GM21786 (cell line): ENCODE measurements around the gene IFFO2.
A peak's percentile ranks its signal among the peaks of the same experiment; 100 is the strongest.

Experiments
- ATAC-seq: cut with Tn5 transposase; IDR thresholded peaks from one replicate; pipeline ENCODE4 v1.9.1; 2021; ENCODE audit not compliant: unreplicated experiment

The IFFO2 gene

DNA sequence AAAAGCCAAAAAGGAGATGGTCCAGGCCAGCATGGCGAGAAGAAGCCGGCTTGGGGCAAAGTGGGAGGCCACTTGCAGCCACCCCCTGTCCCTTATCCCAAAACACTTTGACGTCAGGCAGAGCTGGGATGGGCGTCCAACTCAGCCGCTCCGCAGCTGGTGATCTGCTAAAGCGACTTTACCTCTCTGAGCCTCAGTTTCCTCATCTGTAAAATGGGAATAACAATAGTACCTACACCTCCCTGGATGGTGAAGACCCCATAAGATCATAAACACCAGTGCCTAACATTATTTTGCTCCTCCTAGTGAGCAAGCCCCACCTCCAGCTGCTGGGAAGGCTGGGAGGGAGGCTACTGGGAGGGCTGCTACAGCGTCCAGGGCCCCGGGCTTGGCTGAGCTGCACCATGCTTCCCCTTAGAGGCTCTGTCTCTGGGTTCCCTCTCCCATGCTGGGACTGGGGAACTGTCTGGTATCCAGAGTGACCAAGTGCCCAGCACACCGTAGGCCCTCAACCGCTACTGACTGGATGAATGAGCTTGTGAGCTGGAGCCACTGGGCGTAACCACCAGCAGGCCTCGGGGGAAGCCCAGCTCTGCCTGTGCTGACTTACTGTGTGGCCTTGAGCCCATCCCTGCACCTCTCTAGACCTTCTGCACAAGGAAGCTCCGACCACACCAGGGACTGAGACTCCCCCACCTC is 18.3 kb downstream of the IFFO2 start:
- ATAC-seq: no peak

DNA sequence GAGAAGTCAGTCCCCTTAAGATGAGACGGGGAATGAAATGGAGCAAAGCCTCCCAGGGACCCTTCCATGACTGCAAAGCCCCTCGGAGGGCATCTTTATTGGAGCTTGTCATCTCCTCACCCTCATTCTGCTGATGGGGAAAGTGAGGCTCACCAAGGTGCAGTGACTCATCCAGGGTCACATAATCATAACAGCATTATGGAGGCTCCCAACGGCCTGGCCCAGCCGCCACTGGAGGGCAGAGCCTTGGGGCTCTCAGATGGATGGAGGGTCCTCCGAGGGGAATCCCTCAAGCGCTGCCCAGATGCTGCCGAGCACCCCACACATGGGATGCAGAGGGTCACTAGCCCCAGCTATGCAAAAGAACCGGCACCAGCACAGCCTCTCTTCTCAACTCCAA is 18.9 kb downstream of the IFFO2 start:
- ATAC-seq: no peak

- no peak for ATAC-seq
Observed at GRCh38 chr1:18936814-18937481, 19.5 kb downstream of the IFFO2 start.

DNA sequence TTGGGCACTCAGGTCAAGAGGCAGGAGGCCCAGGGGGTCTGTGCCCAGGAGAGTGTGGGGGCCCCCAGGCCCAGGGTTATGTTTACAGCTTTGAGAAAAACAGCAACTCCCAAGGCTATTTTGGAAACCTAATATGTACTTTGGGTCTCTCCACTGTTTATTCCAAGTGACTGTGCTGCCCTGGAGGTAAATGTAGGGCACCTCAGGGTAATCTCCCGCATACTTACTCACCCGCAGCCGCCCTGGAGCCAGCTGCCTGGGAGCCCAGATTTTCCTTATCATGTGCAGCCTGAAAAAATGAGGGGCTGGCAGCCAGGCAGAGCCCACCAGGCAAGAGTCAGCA is 20.0 kb downstream of the IFFO2 start:
- ATAC-seq: no peak

DNA sequence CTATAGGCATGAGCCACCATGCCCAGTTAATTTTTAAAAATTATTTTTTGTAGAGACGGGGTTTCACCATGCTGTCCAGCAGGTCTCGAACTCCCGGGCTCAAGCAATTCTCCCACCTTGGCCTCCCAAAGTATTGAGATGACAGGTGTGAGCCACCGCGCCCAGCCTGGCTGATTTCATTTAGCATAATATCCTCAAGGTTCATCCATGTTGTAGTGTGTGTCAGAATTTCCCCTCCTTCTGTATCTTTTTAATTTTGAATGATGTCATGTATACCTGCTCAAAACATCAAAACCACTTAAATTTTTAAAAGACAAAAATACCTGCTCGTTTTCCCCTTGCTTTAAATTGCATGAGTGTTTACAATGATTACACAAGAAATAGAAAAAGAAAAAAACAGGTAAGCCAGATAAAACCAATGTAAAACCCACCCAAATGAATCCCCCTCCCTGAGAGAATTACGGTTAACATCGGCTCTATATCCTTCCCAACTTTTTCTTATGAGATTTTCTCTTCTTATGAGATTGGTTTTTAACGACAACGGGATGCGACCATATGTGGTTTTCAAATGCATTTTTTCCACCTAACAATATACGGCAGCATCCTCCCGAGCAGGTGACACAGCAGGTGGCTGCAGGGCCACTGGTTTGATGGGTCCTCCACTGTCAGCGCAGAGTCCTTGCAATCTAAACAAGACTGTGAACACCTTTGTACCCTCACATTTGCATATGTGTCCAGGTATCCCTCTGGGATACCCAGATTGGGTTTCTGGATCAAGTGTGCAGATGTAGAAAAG is 22.1 kb downstream of the IFFO2 start:
- no peak for ATAC-seq

DNA sequence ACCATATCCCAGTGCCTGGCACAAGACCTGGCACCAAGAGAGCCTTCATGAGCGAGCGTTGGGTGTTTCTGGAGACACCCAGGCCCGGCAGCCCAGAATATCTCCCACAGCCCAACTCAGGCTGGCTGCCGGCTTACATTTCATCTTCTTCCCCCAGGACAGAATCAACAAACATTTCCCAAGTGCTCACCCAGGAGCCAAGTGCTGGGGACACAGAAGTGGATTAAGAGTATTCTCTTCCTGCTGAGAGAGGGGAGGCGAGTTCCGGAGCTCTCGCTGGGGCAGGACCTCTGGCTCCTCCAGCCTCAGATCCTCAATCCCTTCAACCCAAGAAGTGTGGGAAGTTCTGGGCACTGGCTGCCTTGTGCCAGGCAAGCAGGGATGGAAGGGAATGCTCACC is 23.6 kb downstream of the IFFO2 start:
- ATAC-seq: no peak

GRCh38 chr1:18932387-18932786 is 24.1 kb downstream of the IFFO2 start:
- ATAC-seq: no peak

DNA sequence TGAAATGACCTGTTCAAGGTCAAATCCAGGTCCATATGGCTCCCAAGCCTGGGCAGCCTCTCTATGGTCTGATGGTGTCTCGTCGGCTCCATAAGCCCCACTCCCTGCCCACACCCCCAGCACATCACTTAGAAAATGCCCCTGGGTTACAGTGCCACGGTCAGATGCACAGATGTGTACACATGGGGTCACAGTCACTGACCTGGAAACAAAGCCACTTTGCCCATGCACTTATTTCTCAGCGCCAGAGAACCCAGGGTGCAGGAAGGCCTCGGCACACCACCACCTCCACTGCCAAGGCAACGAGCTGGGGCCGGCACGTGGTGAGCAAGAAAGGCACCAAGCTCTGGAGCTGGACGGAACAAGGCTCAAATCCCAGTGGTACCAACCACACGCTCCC is 24.7 kb downstream of the IFFO2 start:
- no peak for ATAC-seq

GRCh38 chr1:18929686-18930085 is 26.8 kb downstream of the IFFO2 start:
- no peak for ATAC-seq

- ATAC-seq: no peak
Observed at GRCh38 chr1:18928985-18929384, 27.5 kb downstream of the IFFO2 start.

GRCh38 chr1:18928406-18928805 is 28.1 kb downstream of the IFFO2 start:
- no peak for ATAC-seq

- ATAC-seq: no peak
Observed at GRCh38 chr1:18927654-18928272, 28.7 kb downstream of the IFFO2 start.

GRCh38 chr1:18927082-18927653 is 29.3 kb downstream of the IFFO2 start:
- ATAC-seq: no peak

DNA sequence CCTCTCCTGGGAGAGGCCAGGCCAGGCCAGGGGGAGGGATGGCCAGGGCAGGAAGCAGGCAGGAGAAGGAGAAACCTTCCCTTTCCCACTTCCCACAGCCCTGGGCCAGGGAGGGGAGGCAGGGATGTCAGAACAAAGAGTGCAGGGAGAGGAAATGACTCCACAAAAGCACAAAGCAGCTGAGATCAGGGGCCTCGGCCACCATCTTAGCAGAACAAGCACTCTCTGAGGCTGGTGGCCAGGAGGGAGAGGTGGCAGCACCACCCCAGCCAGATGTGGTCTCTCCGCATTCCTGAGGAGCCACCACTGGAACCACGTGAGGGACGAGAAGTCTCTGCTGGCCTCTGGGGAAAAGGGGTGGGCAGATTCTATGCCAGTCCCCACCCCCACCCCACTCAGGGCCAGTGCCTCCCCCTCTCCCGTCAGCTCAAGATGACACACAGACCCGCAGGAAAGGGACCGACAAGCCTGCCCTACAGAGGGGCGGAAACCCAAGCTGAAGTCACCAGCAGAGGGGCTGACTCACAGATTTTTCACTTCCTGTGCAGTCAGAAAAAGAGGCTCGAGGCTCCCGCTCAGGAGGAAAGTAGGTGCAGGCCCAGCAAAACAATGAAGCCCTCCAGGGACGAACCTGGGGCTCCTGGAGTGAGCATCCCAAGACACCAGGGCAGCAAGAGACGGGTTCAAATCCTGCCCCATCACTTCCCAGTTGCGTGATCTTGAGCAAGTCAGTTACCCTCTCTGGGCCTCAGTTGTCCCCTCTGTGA is 30.0 kb downstream of the IFFO2 start:
- peak; percentile 76 for ATAC-seq

- no peak for ATAC-seq
Observed at GRCh38 chr1:18925279-18925678, 31.2 kb downstream of the IFFO2 start.

- ATAC-seq: no peak
Observed at GRCh38 chr1:18924221-18924691, 32.2 kb downstream of the IFFO2 start.

GRCh38 chr1:18923756-18924211 is 32.7 kb downstream of the IFFO2 start:
- ATAC-seq: no peak

DNA sequence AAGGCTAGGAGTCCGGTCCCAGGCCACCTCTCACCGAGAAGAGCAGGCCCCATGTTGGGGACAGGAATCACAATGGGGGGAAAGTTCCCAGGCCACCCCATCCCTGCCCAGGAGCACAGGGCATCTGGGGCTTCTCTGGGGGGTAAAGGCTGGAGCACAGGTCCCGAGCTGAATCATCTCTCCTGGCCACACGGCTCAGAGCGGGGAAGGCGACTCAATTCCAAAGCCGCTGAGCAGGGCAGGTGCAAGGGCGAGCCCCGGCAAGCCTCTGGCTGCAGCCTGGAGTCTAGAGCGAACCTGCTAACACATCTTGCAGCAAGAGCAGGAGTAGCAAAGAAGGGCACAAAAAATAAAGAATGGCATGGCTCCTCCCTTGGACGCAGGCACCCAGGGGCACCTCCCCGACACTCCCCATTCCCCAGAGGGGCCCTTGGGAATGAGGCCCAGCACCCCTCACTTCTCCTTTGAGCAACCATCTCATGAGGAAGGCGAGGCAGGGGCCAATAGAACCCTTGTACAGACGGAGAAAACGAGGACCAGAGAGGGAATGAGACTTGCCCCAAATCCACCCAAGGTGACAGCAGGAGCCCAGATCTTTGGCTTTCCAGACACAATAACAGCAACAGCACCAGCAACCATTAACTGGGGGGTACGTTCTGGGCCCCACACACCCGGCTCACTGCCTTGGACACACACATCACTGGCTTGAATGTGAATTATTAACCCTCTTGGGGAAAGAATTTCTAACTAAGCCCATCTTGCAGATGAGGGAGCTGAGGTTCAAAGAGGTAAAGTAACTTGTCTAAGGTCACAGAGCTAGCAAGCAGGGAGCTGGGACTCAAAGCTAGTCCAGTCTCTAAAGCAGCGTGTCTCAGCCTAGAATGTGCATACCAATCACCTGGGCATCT is 33.4 kb downstream of the IFFO2 start:
- no peak for ATAC-seq

DNA sequence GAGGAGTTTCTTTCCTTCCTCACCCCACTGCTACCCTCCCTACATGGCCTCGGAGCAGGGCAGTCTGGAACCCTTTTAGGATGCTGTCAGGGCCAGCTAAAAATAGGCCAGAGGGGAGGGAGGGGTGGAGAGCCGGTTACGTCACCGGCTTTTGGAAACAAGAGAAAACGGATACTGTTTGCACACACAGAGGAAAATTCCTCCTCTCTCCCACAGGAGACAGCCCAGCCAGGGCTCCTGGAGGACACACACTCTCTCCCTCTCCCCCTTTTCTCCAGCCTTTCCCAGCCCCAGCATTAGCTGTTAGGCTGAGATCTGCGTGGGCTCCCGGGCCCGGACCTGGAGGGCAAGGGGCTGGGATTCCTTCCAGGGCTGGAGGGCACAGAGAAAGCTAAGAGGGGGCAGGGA is 34.2 kb downstream of the IFFO2 start:
- ATAC-seq: no peak
